HG03432 (cell line): ENCODE measurements around the gene CIAO2A.
"Not testable (repeated sequence)": the region's sequence is repeated elsewhere in the genome, so short reads cannot be mapped to it uniquely, and the experiment has no call there.

ENCODE experiments used
- ATAC-seq: cut with Tn5 transposase; IDR thresholded peaks from one replicate; pipeline ENCODE4 v1.9.1; 2021; ENCODE audit warnings: mild to moderate bottlenecking, moderate library complexity; ENCODE audit not compliant: unreplicated experiment

The CIAO2A gene

GRCh38 chr15:64072812-64073211 is 20.8 kb downstream of the CIAO2A start:
- ATAC-seq: no peak

GRCh38 chr15:64071931-64072765 is 21.5 kb downstream of the CIAO2A start:
- ATAC-seq: no peak

DNA sequence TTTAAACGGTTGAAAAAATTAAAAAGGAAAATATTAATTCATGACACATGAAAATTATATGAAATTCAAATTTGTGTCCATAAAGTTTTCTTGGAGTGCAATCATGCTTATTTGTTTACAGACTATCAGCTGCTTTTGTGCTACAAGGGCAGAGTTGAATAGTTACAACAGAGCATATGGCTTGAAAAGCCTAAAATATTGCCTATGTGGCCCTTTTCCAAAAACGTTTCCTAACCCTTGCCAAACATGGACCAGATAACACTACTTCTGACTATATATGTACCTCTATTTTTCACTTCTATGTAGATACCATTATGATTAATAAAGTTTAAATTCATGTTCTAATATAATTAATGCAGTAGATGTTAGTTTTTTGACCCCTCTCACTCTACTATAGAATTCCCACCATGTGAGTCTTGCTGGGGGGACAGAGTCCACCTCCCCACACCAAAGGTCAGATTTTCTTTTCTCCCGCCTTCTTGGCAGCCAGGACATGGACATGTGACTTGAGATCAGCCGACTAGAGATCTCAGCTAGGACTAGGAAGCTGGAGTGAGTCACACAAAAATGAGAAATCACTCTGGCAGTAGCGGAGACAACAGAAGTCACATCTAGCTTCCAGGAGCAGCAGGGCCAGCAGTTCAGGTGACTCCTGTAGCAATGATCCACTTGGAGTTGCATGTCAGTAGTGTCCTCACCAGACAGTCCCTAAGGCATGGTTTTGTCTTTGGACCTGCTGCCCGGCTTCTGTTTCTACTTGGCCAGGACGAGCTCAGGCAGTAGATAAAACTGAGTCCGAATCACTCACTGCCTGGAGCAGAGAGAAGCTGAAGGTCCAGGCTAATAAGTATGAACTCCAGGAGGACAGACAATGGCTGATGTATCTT is 22.4 kb downstream of the CIAO2A start:
- no peak for ATAC-seq

- no peak for ATAC-seq
These were observed 23.5 kb downstream of the CIAO2A start for GRCh38 chr15:64070106-64070505.

- no peak for ATAC-seq
These were observed 25.5 kb downstream of the CIAO2A start for GRCh38 chr15:64068133-64068532.

- no peak for ATAC-seq
These were observed 26.0 kb downstream of the CIAO2A start for GRCh38 chr15:64067564-64068030.

- ATAC-seq: no peak
These were observed 27.2 kb downstream of the CIAO2A start for GRCh38 chr15:64066451-64066850.

- no peak for ATAC-seq
These were observed 32.9 kb downstream of the CIAO2A start for GRCh38 chr15:64060716-64061115.

DNA sequence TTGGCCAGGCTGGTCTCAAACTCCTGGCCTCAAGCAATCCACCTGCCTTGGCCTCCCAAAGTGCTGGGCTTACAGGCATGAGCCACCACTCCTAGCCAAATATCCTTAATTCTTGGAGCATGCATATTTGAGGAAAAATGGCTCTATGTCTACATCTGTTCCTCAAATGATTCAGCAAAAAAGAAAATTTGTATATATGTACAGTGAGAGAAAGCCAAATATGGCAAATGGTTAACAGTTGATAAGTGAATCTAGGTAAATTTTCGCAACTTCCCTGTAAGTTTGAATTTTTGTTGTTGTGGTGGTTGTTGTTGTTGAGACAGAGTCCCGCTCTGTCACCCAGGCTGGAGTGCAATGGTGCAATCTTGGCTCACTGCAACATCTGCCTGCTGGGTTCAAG is 34.5 kb downstream of the CIAO2A start:
- not testable (repeated sequence) for ATAC-seq

- no peak for ATAC-seq
These were observed 35.4 kb downstream of the CIAO2A start for GRCh38 chr15:64058279-64058678.

DNA sequence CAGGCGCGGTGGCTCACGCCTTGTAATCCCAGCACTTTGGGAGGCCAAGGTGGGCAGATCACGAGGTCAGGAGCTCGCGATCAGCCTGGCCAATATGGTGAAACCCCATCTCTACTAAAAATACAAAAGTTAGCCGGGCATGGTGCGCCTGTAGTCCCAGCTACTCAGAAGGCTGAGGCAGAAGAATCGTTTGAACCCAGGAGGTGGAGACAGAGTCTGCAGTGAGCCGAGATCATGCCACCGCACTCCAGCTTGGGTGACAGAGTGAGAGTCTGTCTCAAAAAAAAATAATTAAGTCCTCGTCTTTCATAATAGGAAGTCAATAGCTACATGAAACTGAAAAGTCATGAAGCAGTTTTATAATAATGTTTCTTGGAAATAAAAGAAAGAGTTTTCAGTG is 40.0 kb downstream of the CIAO2A start:
- not testable (repeated sequence) for ATAC-seq

DNA sequence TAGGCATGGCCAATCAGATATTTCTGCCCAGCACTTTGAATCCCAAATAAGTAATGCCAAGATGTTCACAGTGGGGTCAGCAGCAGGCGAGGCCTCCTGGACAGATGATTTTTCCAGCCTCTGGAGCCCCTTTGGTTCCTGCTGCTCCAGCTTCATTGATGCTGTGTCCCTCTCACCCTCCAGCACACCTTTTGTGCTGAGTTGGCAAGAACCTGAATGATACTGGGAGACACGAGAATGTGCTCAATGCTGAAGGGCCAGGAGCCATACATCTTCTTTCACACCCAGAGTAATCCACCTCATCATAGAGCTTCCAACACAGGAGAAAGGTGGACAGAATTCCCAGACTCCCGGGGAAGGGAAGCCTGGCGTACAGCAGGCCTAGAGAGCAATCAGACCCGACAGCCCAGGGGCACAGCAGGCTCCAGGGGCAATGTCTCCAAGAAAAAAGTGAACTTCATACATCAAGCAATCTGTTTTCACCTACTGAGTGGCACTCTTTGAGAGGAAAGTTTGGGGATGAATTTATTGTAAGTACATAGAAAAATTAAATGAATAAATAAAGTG is 40.6 kb downstream of the CIAO2A start:
- ATAC-seq: no peak

GRCh38 chr15:64051407-64052259 is 42.0 kb downstream of the CIAO2A start:
- no peak for ATAC-seq

DNA sequence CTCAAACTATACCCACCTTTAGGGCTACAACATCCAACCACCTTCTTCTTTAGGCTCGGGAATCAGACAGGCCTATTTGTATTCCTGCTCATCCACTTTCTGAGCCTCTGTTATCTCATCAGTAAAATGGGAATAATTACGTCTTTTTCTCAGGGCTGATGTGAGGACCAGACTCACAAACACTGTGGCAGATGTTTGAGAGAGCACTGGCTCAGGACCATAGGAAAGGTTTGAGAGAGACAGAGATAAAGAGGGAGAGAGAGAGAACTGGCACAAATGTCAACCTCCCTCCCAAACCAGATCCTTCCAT is 42.6 kb downstream of the CIAO2A start:
- no peak for ATAC-seq

GRCh38 chr15:64050281-64051092 is 43.2 kb downstream of the CIAO2A start:
- ATAC-seq: no peak

- ATAC-seq: no peak
These were observed 44.7 kb downstream of the CIAO2A start for GRCh38 chr15:64048781-64049460.

GRCh38 chr15:64046421-64047153 is 47.1 kb downstream of the CIAO2A start, which contains the start of gene DAPK2:
Gene DAPK2, minus strand, starts transcription at chr15:64046485. Its CDS starts 6,224 bp downstream, at chr15:64040261.
- peak; percentile 72 for ATAC-seq

DNA sequence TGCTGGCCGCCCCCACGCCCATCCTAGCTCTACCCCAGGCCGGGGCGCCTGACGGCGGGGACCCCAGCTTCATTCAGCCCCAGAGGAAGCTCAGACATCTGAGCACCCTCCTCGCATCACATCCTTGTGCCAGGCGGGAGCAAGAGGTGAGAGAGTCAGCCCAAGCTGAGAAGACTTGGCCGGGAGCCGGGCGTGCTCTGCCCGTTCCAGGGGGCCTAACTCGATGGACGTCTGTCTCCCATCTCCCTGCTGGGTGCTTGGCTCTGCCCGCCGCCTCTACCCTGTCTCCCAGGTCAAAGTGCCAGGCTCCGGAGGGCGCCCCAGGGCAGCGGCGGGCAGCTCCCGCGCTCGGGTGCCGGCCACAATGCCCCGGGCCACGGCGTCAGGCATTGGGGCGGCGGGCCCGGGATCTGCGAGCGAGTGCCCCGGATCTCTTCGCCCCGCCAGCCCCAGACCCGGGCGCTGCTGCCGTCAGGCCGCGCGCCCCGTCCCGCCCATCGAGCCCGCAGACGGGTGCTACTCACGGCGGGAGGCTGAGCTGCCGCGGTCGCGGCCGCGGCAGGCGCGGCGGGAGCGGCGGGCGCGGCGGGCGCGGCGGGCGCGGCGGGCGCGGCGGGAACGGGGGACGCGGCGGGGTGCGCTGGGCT is 47.7 kb downstream of the CIAO2A start:
- ATAC-seq: peak; percentile 24
